DLD1 (cell line): ENCODE data around the gene SHANK3.

ENCODE experiments used
- in situ Hi-C: cut with HindIII; loops from 2 replicates; pipeline ENCODE4 v1.10.0; 2017; ENCODE audit warnings: low sequenced_read_pairs

The SHANK3 gene

DNA sequence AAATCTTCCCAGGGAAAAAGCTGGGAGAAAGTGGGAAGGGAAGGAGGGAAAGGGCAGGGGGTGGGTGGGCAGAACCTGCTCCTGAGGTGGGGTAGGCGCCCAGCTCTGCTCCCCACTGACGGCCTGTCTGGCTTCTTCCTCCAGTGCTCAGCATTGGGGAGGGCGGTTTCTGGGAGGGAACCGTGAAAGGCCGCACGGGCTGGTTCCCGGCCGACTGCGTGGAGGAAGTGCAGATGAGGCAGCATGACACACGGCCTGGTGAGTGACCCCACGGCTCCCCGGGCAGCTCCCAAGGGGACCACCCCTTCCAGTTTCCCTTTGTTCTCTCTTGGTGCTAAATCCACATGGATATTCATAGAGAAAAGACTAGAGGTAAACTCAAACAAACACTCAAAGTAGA, 25.9 kb downstream of the SHANK3 start:
- in situ Hi-C loops = no loop called here

DNA sequence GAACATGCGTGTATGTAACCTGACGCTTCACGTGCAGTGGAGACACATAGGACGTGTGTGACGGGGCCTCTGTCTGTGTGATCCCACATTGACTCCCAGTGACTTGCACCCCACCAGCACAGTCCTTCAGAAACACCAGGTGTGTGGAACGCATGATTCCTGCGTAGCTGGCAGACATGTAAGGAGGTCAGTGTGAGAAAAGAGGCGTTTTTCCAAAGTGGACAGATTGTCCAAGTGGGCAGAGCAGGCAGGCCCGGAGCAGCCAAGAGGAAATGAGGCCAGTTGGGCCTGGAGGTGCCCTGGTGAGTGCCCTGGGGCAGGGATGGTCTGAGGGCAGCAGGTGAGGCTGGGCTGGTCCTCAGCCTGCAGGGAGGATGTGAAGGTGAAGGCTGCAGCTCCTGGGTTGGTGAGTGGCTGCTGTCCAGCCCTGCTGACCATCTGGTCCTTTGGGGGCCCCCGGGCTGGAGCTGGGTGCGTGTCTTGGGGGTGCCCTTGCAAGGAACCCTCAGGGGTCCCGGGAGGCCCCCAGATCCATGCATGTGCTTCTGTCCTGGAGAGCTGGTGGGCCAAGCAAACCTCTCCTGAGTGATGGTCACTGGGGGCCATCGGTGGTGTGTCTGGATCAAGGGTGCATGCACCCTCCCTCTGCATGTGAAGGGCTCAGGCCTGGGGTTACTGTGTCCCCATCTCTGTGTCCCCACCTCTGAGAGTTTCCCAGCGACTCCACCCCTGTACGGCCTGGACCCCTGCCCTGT, 26.6 kb downstream of the SHANK3 start:
- in situ Hi-C loops = no loop called here

DNA sequence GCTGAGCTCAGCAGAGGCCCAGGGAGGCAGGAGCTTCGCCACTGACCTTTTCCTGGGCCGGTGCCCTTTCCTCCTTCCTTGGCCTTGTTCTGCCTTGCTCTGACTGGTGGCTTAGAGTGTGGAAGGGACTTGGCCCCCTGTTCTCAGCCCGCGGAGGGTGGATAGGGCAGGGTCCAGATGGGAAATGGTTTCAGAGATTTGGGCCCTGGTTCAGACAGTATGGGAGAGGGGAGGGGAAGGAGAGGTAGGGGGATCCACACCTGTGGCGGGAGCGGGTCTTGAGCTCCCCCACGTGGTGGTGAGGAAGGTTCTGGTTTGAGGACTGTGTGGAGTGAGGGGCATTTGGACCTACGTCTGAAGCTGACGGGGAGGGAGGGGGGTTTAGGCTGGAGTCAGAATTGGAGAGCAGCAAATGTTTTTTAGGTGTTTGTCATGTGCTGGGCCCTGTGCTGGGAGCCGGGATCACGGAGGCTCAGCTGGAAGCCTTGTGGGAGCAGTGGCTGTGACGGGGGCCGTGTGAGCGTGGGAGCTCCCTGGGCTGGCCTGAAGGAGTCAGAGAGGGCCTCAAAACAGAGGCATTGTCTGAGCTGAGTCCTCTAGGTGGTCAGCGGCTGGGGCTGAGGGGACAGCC, 27.2 kb downstream of the SHANK3 start:
- in situ Hi-C loops = no loop called here

DNA sequence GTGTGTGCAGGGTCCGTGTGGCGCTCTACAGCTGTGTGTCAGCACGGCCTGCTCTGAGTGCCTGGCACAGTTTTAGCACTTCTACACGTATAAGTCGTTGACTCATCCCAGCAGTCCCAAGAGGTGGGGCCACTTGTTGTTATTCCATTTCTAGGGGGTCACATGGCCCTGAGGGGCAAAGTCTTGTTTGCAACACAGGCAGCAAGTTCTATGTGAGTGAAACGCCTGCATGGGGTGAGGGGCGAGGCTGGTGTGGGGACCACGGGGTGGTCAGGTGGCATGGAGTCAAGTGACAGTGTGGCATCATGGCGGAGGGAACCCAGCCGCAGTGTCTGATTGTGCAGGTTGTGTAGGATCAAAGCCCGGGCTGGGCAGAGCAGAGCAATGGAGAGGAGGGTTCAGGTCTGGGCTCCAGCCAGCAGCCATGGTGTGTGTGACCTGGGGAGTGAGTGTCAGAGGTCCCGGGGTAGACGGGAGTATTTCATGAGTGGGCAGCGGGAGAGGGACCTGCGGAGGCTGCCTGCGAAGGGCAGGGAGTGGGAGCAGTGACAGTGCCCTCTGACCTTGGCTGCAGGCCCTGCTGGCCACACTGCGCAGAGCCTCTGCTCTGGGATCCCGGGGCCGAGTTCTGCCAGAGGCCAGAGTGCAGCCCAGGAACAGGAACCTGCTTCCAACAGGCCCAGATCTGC, 27.9 kb downstream of the SHANK3 start:
- in situ Hi-C loops = no loop called here

DNA sequence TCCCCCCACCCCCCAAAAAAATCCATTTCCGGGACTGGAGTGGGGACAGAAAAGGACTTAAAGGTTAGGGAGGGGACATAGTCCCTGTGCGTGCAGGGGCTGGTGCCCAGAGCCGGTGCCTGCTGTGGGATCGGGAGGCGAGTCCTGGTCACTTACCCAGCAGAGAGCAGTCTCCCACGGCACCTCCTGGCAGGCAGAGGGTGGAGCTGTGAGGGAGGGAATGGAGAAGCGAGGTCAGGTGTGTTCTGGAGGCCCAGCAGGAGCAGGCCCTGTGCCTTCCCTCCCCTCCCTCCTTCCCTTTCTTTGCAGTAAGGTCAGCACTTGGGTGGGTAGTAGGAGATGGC, 28.4 kb downstream of the SHANK3 start:
- in situ Hi-C loops = no loop called here

DNA sequence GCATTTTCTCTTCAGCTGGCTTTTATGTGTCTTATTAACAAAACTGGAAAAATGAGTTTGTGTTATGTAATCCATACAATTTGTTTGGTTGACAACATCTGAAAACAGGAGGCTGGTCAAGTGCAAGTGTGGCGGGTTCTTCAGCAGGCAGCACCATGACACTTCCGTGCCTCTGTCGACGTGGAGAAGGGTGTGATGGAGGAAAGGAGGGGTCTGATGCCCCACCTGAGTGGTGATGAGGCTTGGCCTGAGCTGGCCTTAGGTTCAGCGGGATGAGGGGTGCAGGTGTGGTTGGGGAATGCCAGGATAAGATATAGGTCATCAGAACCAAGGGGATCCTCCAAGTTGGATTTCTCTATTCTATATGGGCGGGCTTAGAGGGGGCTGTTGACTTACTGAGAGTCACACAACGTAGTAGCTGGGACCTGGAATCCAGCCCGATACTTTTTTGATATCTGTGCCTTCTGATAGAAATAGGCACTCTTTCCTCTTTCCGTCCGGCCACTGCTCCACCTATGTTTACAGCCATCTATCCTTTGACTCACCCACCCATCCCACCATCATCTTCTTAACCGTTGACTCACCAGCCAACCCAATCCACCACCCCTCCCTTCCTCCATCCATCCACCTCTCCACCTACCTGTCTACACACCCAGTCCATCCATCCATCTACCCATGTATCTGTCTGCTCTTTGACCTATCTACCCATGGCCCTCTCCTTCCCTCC, 29.0 kb downstream of the SHANK3 start:
- in situ Hi-C loops = no loop called here

DNA sequence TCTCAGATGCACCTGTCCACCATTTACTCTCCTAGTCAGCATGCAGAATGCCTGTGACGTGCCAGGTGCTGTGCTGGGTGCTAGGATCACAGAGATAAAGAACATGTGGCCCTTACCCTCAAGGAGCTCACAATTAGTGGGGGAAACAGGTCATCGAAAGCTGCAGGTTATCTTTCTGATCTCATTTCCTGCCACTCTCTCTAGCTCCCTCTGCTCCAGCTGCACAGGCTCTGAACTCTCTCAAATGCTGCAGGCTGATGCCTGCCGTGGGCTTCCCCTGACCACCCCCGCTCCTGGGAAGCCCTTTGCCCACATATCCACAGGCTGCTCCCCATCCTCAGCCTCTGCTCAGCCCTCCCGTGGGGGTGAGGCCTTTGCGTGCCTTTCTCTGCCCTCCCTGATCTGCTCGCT, 29.6 kb downstream of the SHANK3 start:
- in situ Hi-C loops = no loop called here

DNA sequence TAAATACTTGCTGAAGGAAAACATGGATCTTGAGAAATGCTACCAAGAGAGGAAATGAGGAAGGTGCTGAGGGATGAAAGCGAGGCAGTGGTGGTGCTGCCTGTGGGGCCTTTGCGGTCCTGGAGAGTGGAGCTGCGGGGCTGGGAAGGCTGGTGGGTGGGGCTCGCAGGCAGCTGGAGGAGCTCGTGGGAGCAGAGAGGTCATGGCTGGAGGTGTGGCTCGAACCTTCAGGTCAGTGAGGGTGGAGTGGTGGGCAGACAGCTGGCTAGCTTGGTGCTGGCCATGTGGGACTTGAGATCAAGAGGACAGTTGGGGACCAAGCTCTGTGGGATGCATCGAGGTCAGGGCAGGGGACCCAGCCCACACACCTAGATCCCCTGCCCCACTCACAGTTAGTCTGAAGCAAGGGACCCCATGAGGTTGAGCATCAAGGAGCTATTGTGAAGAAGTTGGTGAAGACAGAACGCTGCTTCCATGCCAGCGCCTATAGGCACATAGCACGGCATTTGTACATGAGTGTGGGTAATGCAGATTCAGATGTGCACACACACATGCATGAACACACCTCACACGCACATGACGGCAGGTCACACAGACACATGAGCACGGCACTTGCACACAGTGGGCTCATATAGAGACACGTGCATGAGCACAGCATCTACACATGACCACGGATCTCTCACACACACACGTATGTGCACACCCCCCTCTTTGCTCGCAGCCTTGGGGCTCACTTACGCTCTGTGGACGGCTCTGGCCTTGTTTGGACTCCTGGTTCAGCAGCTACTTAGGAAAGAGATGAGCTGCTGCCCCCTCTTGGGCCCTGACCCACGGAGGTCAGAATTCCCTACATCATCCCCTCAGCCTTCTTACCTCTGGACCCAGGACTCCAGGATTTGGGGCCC, 30.4 kb downstream of the SHANK3 start:
- in situ Hi-C loops = no loop called here

DNA sequence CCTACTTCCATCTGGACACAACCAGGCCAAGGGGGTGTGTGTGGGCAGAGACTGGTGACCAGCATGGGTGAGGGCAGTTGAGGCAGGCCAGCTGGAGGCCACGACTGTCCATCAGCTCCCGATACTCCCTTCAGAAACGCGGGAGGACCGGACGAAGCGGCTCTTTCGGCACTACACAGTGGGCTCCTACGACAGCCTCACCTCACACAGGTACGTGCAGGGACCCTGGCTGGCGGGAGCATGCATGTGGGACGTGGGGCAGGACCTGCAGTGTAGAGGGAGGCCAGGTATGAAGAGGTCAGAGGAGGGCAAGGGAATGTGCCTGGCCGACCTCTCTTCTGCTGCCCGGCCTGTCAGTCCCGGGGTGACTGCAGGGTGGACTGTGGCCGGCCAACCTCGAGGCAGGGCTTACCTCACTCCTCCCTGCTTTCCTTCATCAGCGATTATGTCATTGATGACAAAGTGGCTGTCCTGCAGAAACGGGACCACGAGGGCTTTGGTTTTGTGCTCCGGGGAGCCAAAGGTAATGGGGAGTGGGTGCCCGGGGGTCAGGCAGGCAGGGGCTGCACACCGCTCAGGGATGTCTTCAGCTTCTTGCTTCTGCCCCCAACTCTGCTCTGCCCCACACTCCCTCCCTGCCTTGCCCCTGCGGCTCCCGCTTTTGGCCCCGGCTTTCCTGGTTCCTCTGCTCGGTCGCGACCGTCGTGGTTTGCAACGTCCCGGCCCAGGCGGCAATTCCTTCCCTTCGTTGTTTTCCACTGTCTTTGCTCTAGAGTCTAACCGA, 31.3 kb downstream of the SHANK3 start:
- in situ Hi-C loops = no loop called here

DNA sequence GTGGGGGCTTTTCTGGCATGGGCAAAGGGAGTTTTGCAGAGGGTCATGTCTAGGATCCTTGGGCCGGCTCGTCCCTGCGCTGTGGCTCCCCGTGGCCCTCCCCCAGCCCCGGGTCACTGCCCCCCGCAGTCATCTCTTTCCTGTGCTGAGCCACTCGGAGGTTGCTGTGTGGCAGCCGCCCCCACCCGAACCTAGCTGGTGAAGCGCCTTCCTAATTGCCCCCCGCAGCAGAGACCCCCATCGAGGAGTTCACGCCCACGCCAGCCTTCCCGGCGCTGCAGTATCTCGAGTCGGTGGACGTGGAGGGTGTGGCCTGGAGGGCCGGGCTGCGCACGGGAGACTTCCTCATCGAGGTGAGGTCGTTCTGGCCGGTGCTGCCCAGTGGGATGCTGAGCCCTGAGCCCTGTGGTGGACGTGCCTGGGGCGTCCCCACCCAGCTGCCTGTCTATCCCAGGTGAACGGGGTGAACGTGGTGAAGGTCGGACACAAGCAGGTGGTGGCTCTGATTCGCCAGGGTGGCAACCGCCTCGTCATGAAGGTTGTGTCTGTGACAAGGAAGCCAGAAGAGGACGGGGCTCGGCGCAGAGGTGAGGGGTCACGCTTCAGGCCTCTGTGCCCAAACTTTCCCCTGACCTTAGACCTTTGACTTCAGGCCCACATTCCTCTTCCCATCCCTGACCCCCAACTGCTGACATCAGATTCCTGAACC, 32.0 kb downstream of the SHANK3 start:
- in situ Hi-C loops = no loop called here

DNA sequence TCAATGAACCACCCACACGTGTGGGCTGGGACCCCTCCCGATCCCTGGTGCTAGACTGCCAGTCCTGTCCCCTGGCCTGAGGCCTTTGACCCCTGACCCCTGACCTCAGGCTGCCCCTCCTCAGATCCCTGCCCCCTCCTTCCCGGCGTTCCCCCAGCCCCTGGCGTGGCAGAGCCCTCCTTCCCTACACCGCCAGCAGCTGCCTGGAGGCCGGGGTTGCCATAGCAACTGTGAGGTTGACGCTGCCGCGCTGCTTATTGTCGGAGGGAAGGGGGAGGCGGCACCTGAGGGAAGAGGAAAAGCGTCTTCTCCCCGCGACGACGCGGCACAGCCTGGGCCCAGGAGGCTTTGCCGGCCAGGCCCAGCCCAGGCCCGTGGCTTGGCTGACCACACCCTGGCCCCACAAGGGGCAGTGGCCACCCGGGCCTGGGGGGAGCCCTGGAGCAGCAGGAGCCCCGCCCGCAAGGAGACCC, 32.6 kb downstream of the SHANK3 start:
- in situ Hi-C loops = no loop called here

DNA sequence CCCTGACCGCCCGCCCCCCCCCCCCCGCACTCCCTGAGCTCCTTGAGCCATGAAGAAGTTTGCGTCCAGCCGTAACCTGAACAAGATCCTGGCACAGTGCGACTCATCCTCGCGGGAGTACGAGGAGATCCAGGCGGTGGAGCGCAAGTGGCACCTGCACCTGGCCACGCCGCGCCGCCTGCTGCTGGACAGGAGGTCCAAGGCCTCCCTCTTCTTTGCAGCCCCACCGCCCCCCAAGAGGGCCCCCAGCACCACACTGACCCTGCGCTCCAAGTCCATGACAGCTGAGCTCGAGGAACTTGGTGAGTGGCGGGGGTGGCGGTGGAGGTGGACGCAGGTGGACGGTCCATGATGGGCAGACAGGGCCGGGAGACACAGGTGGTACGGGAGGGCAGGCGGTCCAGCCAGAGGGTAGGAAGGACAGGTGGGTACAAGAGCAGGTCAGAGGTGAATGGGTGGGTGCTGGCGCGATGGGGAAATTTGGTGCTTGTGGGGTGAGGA, 33.3 kb downstream of the SHANK3 start:
- in situ Hi-C loops = no loop called here

DNA sequence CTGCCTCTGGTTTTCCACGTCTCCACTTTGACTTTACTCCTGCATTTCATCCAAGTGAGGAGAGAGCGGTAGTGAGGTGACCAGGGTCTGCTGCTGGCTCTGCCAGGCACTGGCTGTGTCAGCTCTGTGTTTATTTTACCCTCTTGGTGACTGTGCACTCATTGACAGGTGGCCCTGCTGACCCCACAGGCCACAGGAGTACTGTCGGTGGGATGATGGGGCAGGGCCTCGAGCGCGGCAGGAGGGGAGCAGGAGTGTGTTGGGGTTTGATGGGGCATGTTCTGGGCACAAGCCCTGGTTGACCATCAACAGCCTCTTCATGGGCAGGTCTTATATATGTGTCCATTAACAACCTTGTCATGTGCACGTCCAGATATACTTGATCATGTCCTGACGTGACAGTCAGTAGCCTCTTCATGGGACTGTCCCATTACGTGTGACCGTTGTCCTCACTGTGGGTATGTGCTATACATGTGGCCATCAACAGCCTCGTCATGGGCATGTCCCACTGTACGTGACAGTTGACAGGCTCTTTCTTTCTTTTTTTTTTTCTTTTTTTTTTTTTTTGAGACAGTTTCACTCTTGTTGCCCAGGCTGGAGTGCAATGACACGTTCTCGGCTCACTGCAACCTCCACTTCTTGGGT, 34.0 kb downstream of the SHANK3 start:
- in situ Hi-C loops = no loop called here

DNA sequence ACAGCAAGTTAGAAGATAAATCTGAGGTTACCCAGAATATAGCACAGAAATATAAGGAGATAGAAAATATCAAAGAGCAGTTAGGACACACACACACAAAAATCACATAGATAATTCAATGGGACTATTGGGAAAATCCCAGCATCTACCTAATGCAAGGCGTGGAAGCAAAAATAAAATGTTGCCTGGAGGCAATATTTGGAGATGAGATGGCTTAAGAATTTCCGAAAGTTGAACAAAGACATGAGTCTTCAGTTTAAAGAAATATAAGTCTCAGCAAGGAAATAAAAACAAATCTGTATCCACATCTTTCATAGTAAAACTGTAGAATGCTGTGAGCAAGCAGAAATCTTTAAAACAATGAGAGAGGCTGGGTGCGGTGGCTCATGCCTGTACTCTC, 35.9 kb downstream of the SHANK3 start:
- in situ Hi-C loops = no loop called here

DNA sequence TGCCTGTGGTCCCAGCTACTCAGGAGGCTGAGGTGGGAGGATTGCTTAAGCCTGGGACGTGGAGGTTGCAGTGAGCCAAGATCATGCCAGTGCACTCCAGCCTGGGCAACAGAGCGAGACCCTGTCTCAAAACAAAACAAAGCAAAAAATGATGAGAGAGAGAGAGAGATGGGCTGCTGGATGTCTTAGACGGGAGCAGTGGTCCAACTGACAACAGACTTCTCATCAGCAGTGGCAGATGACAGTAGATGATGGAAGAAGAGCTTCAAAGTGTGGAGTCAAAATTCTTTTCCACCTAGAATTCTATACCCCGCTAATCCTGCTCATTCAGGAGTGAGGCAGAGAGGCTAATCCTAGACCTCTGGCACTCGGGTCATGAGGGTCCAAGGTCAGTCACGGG, 36.4 kb downstream of the SHANK3 start:
- in situ Hi-C loops = no loop called here

DNA sequence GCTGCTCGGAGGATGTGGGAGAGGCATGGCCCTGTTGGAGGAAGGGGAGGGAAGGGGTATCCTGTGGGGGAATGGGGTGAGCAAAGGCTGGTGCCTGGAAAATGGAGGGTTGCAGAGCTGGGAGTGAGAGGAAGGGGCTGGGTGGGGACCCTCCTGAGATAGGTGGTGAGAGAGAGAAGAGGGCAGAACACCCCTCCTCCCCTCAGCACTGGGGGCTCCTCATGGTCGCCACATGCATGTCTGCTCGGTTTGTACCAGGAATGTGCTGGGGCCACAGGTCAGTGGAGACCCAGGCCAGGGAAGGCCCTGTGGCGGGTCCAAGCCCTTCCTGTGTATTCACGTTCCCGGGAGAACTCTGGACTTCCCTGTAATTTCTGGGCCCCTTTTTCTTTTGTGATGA, 37.6 kb downstream of the SHANK3 start:
- in situ Hi-C loops = no loop called here

DNA sequence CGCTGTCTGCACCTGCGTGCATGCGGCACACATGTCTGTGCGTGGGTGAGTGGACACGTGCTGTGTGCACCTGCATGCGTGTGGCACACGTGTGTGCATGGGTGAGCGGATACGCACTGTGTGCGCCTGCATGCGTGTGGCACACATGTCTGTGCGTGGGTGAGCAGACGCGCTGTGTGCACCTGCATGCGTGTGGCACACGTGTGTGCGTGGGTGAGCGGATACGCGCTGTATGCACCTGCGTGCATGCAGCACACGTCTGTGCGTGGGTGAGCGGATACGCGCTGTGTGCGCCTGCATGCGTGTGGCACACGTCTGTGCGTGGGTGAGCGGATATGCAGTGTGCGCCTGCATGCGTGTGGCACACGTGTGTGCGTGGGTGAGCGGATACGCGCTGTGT, 38.3 kb downstream of the SHANK3 start:
- in situ Hi-C loops = no loop called here
